PC-3 (cell line): Measurements from ENCODE around the gene PLIN5.

Experiments used
- CTCF ChIP-seq: fragments of 300-600 bp; sonication (generic); conservative IDR thresholded peaks from 2 replicates; pipeline ENCODE4 v1.5.1; 2017; ENCODE audit warnings: antibody characterized with exemption, low read depth, mild to moderate bottlenecking, low read length
- EZH2 ChIP-seq: fragments of 300-600 bp; sonication (generic); IDR thresholded peaks from one replicate; pipeline ENCODE4 v1.6.1; 2017; ENCODE audit warnings: antibody characterized with exemption, mild to moderate bottlenecking, low read length; ENCODE audit not compliant: unreplicated experiment

GRCh38 chr19:4524808-4525562 lies 10.0 kb downstream of the PLIN5 start:
- TF ChIP-seq CTCF (peak; percentile 79), EZH2 (no peak)
